Measurements from ENCODE around the gene PPP6R1.

DNA sequence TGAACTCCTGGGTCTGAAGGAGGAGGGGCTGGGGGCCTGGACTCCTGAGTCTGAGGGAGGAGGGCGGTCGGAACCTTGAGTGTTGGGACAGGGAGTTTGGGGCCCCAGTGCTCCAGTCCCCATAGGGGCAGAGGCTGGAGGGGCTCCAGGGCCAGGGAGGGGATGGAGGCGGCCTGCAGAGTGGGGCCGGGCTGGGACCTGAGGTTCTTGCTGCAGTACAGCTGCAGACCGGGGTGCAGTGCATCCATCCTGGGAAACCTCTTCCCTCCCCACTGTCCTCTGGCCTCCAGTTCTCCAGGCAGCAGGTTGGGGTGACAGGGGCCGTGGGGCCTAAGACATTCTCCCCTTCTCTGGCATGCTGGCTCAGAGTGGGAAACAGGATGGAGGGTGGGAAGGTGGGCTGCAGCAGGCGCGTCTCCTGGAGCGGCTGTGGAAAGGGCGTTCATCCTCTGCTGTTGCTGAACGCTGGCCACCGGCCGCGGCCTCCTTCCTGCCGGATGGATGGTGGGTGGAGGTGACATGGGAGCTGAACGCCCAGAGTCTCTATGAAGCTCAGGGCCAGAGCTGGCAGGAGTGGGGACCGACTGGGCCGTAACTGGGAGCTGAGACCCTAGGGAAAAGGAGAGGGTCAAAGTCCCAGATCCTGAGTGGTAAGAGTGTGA lies 26.5 kb upstream of the PPP6R1 start:
- TF ChIP-seq POLR2A (IDR thresholded peaks at IDR 0.05) = no peak
- TF ChIP-seq CTCF (IDR thresholded peaks at IDR 0.05 in 4 of 5, conservative IDR thresholded peaks at IDR 0.05 in 1 of 5) = no peak

Measured in gastrocnemius medialis (tissue), 4 donors.